H1 (cell line): ENCODE data around the gene PCDH19. TPM values are rescaled to one million over a fixed set of nuclear protein-coding genes. Genes with fewer than 3 reads are reported as not detected.

Experiments
- CTCF ChIA-PET: fragments of 300-600 bp; sonication (Branson Sonifier 250); formaldehyde crosslinking; loops from one replicate; lab custom pipeline; 2021; ENCODE audit not compliant: partially characterized antibody; lab: Charles Lee
- POLR2A ChIA-PET: fragments of 300-600 bp; sonication (Branson Sonifier 250); formaldehyde crosslinking; loops from one replicate; lab custom pipeline; 2021; ENCODE audit warnings: inconsistent platforms; ENCODE audit not compliant: partially characterized antibody; lab: Charles Lee
- DNase-seq, 2 experiments: peaks; one replicate each; pipeline versions ENCODE4 v3.0.0 to v3.0.0-alpha.2; 2010 to 2022; ENCODE audit warnings: low spot score in 2 of 2, low read depth in 1 of 2, mixed read lengths in 1 of 2
- FAIRE-seq: peaks from 2 replicates; lab custom pipeline; 2011; peaks lifted over from hg19 to GRCh38; lab: Jason Lieb, UNC
- H2AFZ ChIP-seq: 2 replicates; pipeline ENCODE4 v1.8.1; 2012; ENCODE audit warnings: low read length, inconsistent platforms
- H2AK5ac ChIP-seq: 2 replicates; pipeline ENCODE4 v1.6.1; 2013; ENCODE audit warnings: low read depth, low read length
- H2BK120ac ChIP-seq: replicated peaks from 2 replicates; pipeline ENCODE3; 2013; ENCODE audit warnings: low read depth, low read length, inconsistent platforms
- H2BK12ac ChIP-seq: 2 replicates; pipeline ENCODE4 v1.6.1; 2013; ENCODE audit warnings: low read depth, low read length
- H2BK15ac ChIP-seq: 2 replicates; pipeline ENCODE4 v1.6.1; 2013; ENCODE audit warnings: low read length
- H2BK20ac ChIP-seq: 2 replicates; pipeline ENCODE4 v1.6.1; 2013; ENCODE audit warnings: low read length
- H2BK5ac ChIP-seq: 2 replicates; pipeline ENCODE4 v1.6.1; 2013; ENCODE audit warnings: low read depth, low read length
- H3K14ac ChIP-seq: 2 replicates; pipeline ENCODE4 v1.6.1; 2013; ENCODE audit warnings: inconsistent platforms; ENCODE audit not compliant: insufficient read length
- H3K18ac ChIP-seq: 2 replicates; pipeline ENCODE4 v1.6.1; 2013; ENCODE audit warnings: low read length; ENCODE audit errors: extremely low read depth
- H3K23ac ChIP-seq: 2 replicates; pipeline ENCODE4 v1.6.1; 2013; ENCODE audit warnings: inconsistent platforms; ENCODE audit not compliant: insufficient read length
- H3K23me2 ChIP-seq: 2 replicates; pipeline ENCODE4 v1.6.1; 2013; ENCODE audit warnings: low read depth, low read length
- H3K27ac ChIP-seq: 2 replicates; pipeline ENCODE4 v1.6.1; 2011; ENCODE audit warnings: low read depth, low read length, inconsistent platforms
- H3K27me3 ChIP-seq, 4 experiments: replicated peaks in 1 of 4; 1 replicate in 1 of 4; 2 replicates in 3 of 4; pipeline versions ENCODE4 v1.6.1 to v1.8.1; 2011 to 2013; ENCODE audit warnings: low read length in 3 of 4, mild to moderate bottlenecking in 3 of 4, inconsistent platforms in 2 of 4, mixed read lengths in 2 of 4, moderate library complexity in 1 of 4; ENCODE audit not compliant: control insufficient read depth in 3 of 4, insufficient read depth in 3 of 4; ENCODE audit errors: extremely low read depth in 1 of 4
- H3K36me3 ChIP-seq, 4 experiments: 2 replicates each; pipeline versions ENCODE4 v1.6.1 to v1.8.1; 2011 to 2013; ENCODE audit warnings: mild to moderate bottlenecking in 4 of 4, low read length in 3 of 4, moderate library complexity in 2 of 4, control low read depth in 1 of 4, inconsistent platforms in 1 of 4; ENCODE audit not compliant: insufficient read depth in 4 of 4, control insufficient read depth in 2 of 4
- H3K4ac ChIP-seq: replicated peaks from 2 replicates; pipeline ENCODE3; 2013; ENCODE audit warnings: low read length, low read depth, mixed read lengths, inconsistent platforms; ENCODE audit not compliant: insufficient read length
- H3K4me1 ChIP-seq, 4 experiments: replicated peaks in 1 of 4; 1 replicate in 1 of 4; 2 replicates in 3 of 4; pipeline versions ENCODE4 v1.6.1 to v1.8.1; 2011 to 2013; ENCODE audit warnings: low read length in 3 of 4, inconsistent platforms in 2 of 4, mixed read lengths in 1 of 4; ENCODE audit not compliant: insufficient read depth in 4 of 4, control insufficient read depth in 3 of 4
- H3K4me2 ChIP-seq, 2 experiments: 2 replicates each; pipeline versions ENCODE4 v1.6.1 to v1.8.1; 2011 to 2013; ENCODE audit warnings: low read depth in 2 of 2, low read length in 2 of 2, control low read depth in 1 of 2, inconsistent platforms in 1 of 2, mild to moderate bottlenecking in 1 of 2; ENCODE audit not compliant: insufficient read depth in 1 of 2
- H3K4me3 ChIP-seq, 4 experiments: fragments of 200-600, 300-600 bp in 1 of 4; sonication (generic), shearing (Covaris generic), sonication (Bioruptor Twin) in 1 of 4; 2 replicates each; pipeline versions ENCODE4 v1.5.1 to v1.8.1; 2011 to 2016; ENCODE audit warnings: low read length in 4 of 4, low read depth in 3 of 4, control low read depth in 2 of 4, inconsistent platforms in 2 of 4, mild to moderate bottlenecking in 2 of 4, mixed read lengths in 1 of 4, moderate library complexity in 1 of 4; ENCODE audit not compliant: insufficient read depth in 2 of 4; ENCODE audit errors: extremely low read depth in 1 of 4
- H3K56ac ChIP-seq: replicated peaks from 2 replicates; pipeline ENCODE3; 2013; ENCODE audit warnings: low read depth, mild to moderate bottlenecking, mixed read lengths, low read length, inconsistent platforms; ENCODE audit not compliant: insufficient read length
- H3K79me1 ChIP-seq: 2 replicates; pipeline ENCODE4 v1.6.1; 2013; ENCODE audit warnings: low read depth, low read length, control low read depth
- H3K79me2 ChIP-seq, 2 experiments: 2 replicates each; pipeline versions ENCODE4 v1.6.1 to v1.8.1; 2012 to 2013; ENCODE audit warnings: low read length in 2 of 2, mild to moderate bottlenecking in 2 of 2, inconsistent platforms in 1 of 2; ENCODE audit not compliant: insufficient read depth in 2 of 2, control insufficient read depth in 1 of 2
- H3K9ac ChIP-seq, 4 experiments: replicated peaks in 1 of 4; 1 replicate in 1 of 4; 2 replicates in 3 of 4; pipeline versions ENCODE4 v1.6.1 to v1.8.1; 2011 to 2013; ENCODE audit warnings: low read depth in 3 of 4, low read length in 3 of 4, control low read depth in 2 of 4, mild to moderate bottlenecking in 2 of 4, moderate library complexity in 2 of 4, inconsistent platforms in 1 of 4; ENCODE audit errors: extremely low read depth in 1 of 4
- H3K9me3 ChIP-seq, 2 experiments: 2 replicates each; pipeline versions ENCODE4 v1.6.1 to v1.8.1; 2012 to 2013; ENCODE audit warnings: mild to moderate bottlenecking in 2 of 2, moderate library complexity in 2 of 2, control low read depth in 1 of 2, inconsistent platforms in 1 of 2, low read depth in 1 of 2, low read length in 1 of 2, mixed read lengths in 1 of 2; ENCODE audit not compliant: insufficient read depth in 2 of 2
- H4K20me1 ChIP-seq, 2 experiments: replicated peaks in 1 of 2; 2 replicates each; pipeline versions ENCODE3 to v1.8.1; 2011 to 2013; ENCODE audit warnings: inconsistent platforms in 2 of 2, low read length in 2 of 2, mild to moderate bottlenecking in 1 of 2; ENCODE audit not compliant: insufficient read depth in 2 of 2, control insufficient read depth in 1 of 2
- H4K5ac ChIP-seq: 2 replicates; pipeline ENCODE4 v1.6.1; 2013; ENCODE audit warnings: low read length, low read depth, mixed read lengths, inconsistent platforms; ENCODE audit not compliant: insufficient read length
- H4K8ac ChIP-seq: 2 replicates; pipeline ENCODE4 v1.8.0; 2013; ENCODE audit warnings: mild to moderate bottlenecking, moderate library complexity, low read length, inconsistent platforms; ENCODE audit not compliant: insufficient read depth; ENCODE audit errors: extremely low read depth
- H4K91ac ChIP-seq: replicated peaks from 2 replicates; pipeline ENCODE3; 2013; ENCODE audit warnings: low read length, mixed read lengths, inconsistent platforms; ENCODE audit not compliant: insufficient read length
- SIN3A ChIP-seq, 2 experiments: IDR thresholded peaks in 1 of 2; conservative IDR thresholded peaks in 1 of 2; 2 replicates each; pipeline ENCODE4 v1.6.1; 2011 to 2012; ENCODE audit warnings: low read length in 2 of 2, improper control_type of control experiment in 1 of 2, low read depth in 1 of 2, mild to moderate bottlenecking in 1 of 2
- WGBS, 2 experiments: shearing (Covaris generic) in 1 of 2; methylation state at CpG; one replicate each; pipeline versions ENCODE4 v1.1.6 to v1.1.7; 2013 to 2015; ENCODE audit warnings: low lambda C conversion rate in 2 of 2, mixed read lengths in 2 of 2, inconsistent platforms in 1 of 2, low coverage in 1 of 2, missing lambda C conversion rate in 1 of 2; ENCODE audit not compliant: insufficient replicate concordance in 2 of 2, insufficient coverage in 1 of 2, insufficient read length in 1 of 2; ENCODE audit errors: extremely low coverage in 1 of 2, missing lambda C conversion rate in 1 of 2; 5-methylcytosine and 5-hydroxymethylcytosine counted together
- polyA plus RNA-seq, 7 experiments: library from polyadenylated mRNA; depleted of rRNA in 3 of 7; stranded (reverse) in 5 of 7; unstranded in 2 of 7; fragments of >200 nt in 5 of 7; fragments of 200-250 nt in 2 of 7; gene quantifications; 1 replicate in 5 of 7; 2 replicates in 1 of 7; 4 replicates in 1 of 7; pipeline versions ENCODE4 v1.2.1 to v1.2.3, GENCODE V29; 2011 to 2013; ENCODE audit warnings: missing spikeins in 2 of 7, mixed read lengths in 2 of 7
- total RNA-seq: library from RNA; stranded (reverse); fragmentation: NEBNext Ultra II Directional; extraction: Animal tissue kit (Norgen Biotek cat#: 25700); gene quantifications from 2 replicates; pipeline ENCODE4 v1.2.1, GENCODE V29; 2021

The PCDH19 gene
- total and polyA plus RNA-seq, 2 of the 8 experiments (the other 6 are each of a cell fraction or from before 2014, with no cell fraction given): 0.12 to 1.2 TPM

DNA sequence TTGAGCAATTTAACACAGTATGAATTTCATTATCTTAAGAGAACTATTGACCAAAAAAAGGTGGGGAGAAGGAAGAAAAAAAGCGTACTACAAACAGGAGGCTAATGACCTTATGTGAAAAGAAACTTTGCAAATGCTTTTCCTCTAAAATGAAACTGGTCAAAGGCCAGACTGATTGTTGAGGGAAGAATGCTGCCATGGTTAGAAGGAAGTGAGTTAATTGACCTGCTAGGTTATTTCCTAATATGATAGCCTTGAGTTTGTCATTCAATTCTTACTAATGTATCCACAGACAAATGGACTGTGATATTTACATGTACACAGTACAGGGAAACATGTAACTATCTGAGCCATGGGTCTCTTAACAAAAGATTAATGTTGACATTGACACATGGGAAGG is 132.8 kb downstream of the PCDH19 start:
- no peaks in the 10 kb centered on the region for H3K27me3 ChIP-seq
- no peak overlapping the region for H4K91ac ChIP-seq
- no peaks in the 10 kb centered on the region for H3K79me2 ChIP-seq
- no peaks in the 10 kb centered on the region for H3K79me1 ChIP-seq
- H3K4ac ChIP-seq: no peak overlapping the region
- DNase-seq: no peak
- H3K4me3 ChIP-seq: no peak overlapping the region
- no peak overlapping the region for H2BK20ac ChIP-seq
- H3K23ac ChIP-seq: no peak overlapping the region
- H2AK5ac ChIP-seq: no peak overlapping the region
- no peaks in the 10 kb centered on the region for H3K9me3 ChIP-seq
- no peak overlapping the region for H2BK15ac ChIP-seq
- no peak overlapping the region for H3K56ac ChIP-seq
- H2BK120ac ChIP-seq: no peak overlapping the region
- TF ChIP-seq SIN3A (conservative IDR thresholded peaks at IDR 0.05 in 1 of 2, IDR thresholded peaks at IDR 0.05 in 1 of 2; ENCODE audit: low read depth in 1 of 2, low read length in 2 of 2): no peak
- no peak for FAIRE-seq
- no peak overlapping the region for H4K8ac ChIP-seq
- H2BK5ac ChIP-seq: no peak overlapping the region
- no peak overlapping the region for H3K27ac ChIP-seq
- no peak overlapping the region for H3K9ac ChIP-seq
- H3K4me1 ChIP-seq: no peaks in the 10 kb centered on the region
- H3K23me2 ChIP-seq: no peaks in the 10 kb centered on the region
- WGBS, 2 experiments: 93% methylated on average over 1 of the region's 1 CpG; no CpG with 5 or more reads in 1 of the 2 experiments
- CTCF ChIA-PET: no interaction called here
- no peaks in the 10 kb centered on the region for H4K20me1 ChIP-seq
- H4K5ac ChIP-seq: no peak overlapping the region
- H3K36me3 ChIP-seq: no peaks in the 10 kb centered on the region
- no peak overlapping the region for H2AFZ ChIP-seq
- POLR2A ChIA-PET: no interaction called here
- no peak overlapping the region for H3K4me2 ChIP-seq
- no peak overlapping the region for H3K14ac ChIP-seq
- H3K18ac ChIP-seq: no peak overlapping the region
- no peak overlapping the region for H2BK12ac ChIP-seq
